G401 (cell line): ENCODE data around the gene OR4F15. TPM values are rescaled to one million over a fixed set of nuclear protein-coding genes. Genes with fewer than 3 reads are reported as not detected.
"Not testable (repeated sequence)": the region's sequence is repeated elsewhere in the genome, so short reads cannot be mapped to it uniquely, and the experiment has no call there.

Experiments used
- DNase-seq: peaks from one replicate; pipeline ENCODE4 v3.0.0-alpha.2; 2015; ENCODE audit warnings: low spot score
- in situ Hi-C: cut with HindIII; loops from 2 replicates; pipeline ENCODE4 v1.10.0; 2016; ENCODE audit warnings: low sequenced_read_pairs, mixed read lengths
- total RNA-seq: library from RNA; depleted of rRNA; stranded (reverse); fragments of >200 nt; shearing (Covaris generic); gene quantifications from 2 replicates; pipeline ENCODE4 v1.2.3, GENCODE V29; 2014; rRNA removed

The OR4F15 gene, protein sequence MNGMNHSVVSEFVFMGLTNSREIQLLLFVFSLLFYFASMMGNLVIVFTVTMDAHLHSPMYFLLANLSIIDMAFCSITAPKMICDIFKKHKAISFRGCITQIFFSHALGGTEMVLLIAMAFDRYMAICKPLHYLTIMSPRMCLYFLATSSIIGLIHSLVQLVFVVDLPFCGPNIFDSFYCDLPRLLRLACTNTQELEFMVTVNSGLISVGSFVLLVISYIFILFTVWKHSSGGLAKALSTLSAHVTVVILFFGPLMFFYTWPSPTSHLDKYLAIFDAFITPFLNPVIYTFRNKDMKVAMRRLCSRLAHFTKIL
- not detected in 2 replicates for total RNA-seq

- no peak for DNase-seq
- in situ Hi-C loops, result no loop called here
Measured at GRCh38 chr15:101811902-101812301, at the start of gene OR4F15. OR4F15 (plus strand) TSS chr15:101812202; CDS start chr15:101818187, 5,985 bp downstream.

DNA sequence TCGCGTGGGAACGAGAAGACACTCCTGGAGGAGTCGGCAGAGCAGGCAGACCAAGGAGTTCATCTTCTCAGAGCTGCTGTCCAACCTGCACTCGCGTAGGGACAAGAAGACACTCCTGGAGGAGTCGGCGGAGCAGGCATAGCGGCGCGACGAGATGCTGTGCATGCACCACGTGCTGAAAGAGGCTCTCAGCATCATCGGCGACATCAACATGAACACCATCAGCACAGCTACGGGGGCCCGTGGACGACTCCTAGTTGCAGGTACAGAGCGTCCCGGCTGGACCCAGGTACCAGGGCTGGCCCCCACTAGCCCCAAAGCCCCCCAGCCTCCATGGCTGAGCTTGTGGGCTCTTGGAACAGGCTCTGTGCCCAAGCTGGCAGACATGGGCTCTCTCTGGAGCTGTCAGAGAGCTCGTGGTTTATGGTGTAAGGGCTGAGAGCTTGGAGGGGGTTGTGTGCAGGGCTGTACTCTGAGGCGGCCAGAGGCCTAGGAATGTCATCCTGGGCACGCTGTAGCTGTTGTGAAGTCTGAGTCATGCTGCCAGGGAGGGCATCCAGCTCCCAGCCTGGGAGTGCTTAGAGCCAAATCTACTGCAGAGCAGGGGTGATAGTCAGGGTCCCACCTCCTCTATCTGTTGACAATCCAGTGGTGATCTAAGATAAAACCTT lies 47.2 kb upstream of the OR4F15 start:
- DNase-seq, result not testable (repeated sequence)

GRCh38 chr15:101765340-101765671 lies 46.7 kb upstream of the OR4F15 start:
- DNase-seq, in situ Hi-C loops: not testable (repeated sequence)

More for the DNA sequence above, 47.2 kb upstream of the OR4F15 start:
- in situ Hi-C loops, result not testable (repeated sequence)

- no peak for DNase-seq
- in situ Hi-C loops, result no loop called here
Measured at GRCh38 chr15:101765772-101766456, 46.1 kb upstream of the OR4F15 start.

DNA sequence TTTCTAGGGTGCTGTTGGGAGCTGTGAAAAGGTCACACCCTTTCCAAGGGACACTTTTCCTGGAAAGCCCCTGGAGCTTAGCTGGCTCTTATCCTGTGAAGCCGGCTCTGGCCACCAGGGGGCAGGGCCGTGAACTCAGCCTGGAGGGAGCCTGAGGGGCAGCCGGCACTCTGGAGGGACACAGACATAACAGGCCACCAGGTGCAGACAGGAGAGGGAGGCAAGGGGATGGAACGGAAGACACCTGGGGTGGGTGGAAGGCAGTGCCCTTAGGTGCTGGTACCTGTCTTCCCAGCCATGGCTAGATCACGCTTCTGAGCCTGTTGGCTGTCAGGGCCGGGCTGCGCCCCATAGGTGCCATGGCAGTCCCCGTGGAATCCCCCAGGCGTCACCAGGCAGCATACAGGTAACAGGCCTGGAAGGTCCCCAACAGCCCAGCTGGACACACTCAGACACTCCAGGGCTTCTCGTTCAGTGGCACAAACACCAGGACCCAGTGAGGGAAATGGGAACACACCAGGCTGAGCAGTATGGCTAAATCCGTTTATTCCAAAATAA lies 44.8 kb upstream of the OR4F15 start:
- DNase-seq, in situ Hi-C loops: not testable (repeated sequence)

GRCh38 chr15:101772921-101773320 lies 39.1 kb upstream of the OR4F15 start:
- DNase-seq, result no peak
- in situ Hi-C loops, result no loop called here

GRCh38 chr15:101773496-101774100 lies 38.4 kb upstream of the OR4F15 start:
- in situ Hi-C loops, result no loop called here
- no peak for DNase-seq

- in situ Hi-C loops, result no loop called here
- DNase-seq, result no peak
Measured at GRCh38 chr15:101775136-101775535, 36.9 kb upstream of the OR4F15 start.

GRCh38 chr15:101778576-101778975 lies 33.4 kb upstream of the OR4F15 start:
- in situ Hi-C loops, DNase-seq: not testable (repeated sequence)

DNA sequence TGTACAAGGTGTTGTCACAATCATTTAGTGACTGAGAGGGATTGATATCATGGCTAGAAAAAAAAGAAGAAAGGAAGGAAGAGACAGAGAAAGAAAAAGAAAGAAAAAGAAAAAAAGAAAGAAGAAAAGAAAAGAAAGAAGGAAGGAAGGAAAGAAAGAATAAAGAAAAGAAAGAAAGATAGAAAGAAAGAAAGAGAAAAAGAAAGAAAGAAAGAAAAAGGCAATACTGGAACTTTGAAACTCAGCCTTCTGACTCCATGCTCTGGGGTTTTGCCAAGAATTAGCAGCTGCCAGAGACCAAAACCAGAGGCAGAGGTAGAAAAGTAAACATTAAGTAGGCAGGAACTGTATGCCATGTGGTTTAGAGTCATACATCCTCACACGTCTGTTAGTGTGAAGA lies 31.8 kb upstream of the OR4F15 start:
- in situ Hi-C loops, DNase-seq: not testable (repeated sequence)

DNA sequence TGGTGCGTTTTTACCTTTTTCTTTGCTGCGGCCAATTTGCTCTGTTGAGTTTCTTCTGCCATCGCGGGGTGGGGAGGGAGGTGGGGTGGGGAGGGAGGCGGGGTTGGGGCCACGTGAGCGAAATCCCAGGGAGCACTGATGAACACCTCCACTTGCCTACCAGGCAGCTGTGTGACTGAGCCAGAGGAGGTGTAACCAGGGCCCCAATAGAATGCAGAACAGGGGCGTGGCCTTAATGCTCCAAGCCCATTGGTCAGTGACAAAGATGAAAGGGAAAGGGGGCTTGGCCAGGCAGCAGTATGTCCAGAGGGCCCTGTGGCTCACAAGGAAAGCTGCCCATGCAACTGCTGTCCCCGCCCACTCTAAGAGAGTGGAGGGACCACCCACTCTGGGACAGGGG lies 30.1 kb upstream of the OR4F15 start:
- in situ Hi-C loops, result no loop called here
- DNase-seq, result no peak

DNA sequence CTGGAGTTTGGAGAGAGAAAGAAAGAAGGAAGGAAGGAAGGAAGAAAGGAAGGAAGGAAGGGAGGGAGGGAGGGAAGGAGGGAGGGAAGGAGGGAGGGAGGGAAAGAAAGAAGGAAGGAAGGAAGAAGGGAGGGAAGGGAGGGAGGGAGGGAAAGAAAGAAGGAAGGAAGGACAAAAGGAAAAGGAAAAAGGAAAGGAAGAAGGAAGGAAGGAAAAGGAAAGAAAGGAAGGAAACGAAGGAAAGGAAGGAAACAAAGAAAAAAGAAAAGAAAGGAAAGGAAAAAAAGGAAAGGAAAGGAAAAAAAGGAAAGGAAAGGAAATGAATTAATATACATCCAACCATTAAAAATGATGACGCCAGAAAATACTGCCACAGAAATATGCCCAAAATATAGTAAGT lies 27.4 kb upstream of the OR4F15 start:
- in situ Hi-C loops, result no loop called here
- no peak for DNase-seq

DNA sequence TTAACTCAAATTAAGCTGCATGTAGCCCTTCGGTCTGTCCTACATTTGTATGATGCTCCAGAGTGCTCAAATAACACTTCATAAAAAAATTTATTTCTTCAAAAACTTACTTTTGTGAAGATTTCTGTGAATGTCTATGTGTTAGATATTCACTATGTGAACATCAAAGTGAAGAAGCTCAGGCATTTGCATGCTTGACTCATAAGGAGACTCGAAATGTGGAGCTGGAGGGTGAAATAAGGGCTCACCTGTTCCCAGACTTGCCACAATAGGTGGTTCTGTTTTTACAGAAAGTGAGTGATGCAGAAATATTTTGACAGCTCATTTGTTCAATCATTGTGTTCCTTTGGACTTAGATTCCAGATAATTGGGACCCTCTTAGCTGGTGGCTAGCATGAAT lies 25.6 kb upstream of the OR4F15 start:
- in situ Hi-C loops, DNase-seq: not testable (repeated sequence)

DNA sequence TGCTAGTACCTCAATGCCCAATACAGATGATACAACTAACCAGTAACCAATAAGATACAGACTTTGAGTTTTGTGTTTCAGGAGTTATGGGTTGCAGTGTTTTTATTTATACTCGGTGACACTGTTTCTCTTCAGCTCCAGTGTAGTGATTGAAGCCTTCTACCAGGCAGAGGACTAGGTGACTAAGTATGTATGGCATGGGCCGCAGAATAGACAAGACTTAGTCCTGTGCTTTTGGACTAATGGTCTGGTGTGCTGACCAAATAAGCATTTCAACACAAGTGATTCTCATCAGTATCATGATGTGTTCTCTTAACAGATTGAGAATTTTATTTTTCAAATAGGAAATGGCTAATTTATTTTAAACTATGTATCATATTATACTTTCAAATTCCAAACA lies 24.0 kb upstream of the OR4F15 start:
- DNase-seq, result not testable (repeated sequence)

DNA sequence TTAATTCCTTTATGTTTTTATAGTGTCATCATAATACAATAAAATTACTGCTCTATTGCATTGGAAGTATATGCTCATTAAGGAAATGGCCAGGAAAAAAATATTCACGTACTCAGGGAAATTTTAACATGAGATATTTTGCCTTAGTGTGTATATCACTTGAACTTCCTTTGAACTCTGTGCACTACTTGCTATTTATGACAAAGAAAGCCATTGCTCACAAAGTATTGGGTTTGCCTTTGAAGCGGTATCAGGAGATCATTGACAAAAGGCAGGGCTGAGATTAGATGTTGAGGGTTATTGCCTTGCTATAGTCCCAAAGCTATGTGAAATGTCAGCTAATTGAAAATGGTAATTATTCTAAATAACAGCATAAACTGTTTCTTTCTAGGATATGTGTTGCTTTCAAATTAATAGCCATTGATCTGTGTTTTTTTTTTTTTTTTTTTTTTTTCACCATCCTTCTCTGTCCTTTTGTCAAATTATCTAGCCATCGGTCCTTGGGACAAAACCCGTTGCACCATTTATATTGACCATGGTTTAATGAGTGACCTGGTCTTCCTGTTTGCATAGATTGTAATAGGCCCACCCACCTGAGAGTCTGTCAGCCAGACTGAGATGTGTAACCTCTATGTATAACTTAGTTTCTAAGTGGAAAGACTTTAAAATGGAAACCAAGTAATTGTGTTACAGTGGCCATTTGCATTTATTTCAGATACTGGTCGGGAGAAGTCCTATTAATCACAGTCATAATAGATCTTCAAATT lies 23.3 kb upstream of the OR4F15 start:
- DNase-seq, in situ Hi-C loops: not testable (repeated sequence)

More for the DNA sequence above, 24.0 kb upstream of the OR4F15 start:
- in situ Hi-C loops, result not testable (repeated sequence)

DNA sequence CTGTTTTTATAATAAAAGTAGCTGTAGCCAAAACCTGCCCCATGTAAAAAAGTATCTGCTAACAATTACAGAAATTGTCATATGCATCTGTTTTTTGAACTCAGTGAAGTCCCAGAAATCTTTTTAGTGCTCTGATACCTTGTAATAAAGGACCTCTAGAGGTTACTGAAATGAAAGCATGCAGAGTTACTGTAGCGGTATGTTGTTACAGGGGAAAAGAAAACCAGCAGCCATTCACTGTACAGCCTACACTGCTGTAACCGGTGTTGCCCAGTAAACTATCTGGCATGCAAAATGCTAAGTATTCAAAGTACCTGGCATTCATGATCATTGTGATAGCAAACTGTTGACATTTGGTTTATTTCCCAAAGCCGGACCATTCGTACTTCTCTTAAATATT lies 21.3 kb upstream of the OR4F15 start:
- DNase-seq, in situ Hi-C loops: not testable (repeated sequence)

- in situ Hi-C loops, DNase-seq: not testable (repeated sequence)
Measured at GRCh38 chr15:101793981-101794380, 18.0 kb upstream of the OR4F15 start.

GRCh38 chr15:101795455-101795854 lies 16.5 kb upstream of the OR4F15 start:
- in situ Hi-C loops, result no loop called here
- no peak for DNase-seq

GRCh38 chr15:101799665-101800064 lies 12.3 kb upstream of the OR4F15 start:
- DNase-seq, result no peak
- in situ Hi-C loops, result no loop called here
